Tibial nerve (tissue), 4 donors: ENCODE measurements around the gene ALK. TPM values are rescaled to one million over a fixed set of nuclear protein-coding genes. Genes with fewer than 3 reads are reported as not detected.

Experiments
- DNase-seq, 2 donors: peaks; one replicate each; pipeline ENCODE4 v3.0.0-alpha.2; 2019; ENCODE audit warnings: low spot score in 2 of 2
- H3K27ac ChIP-seq, 4 donors: fragments of 200-600 bp; sonication (generic) in 3 of 4; one replicate each; pipeline ENCODE4 v1.5.1; 2017 to 2019; ENCODE audit warnings: mild to moderate bottlenecking in 1 of 4
- H3K27me3 ChIP-seq, 2 donors: fragments of 200-600 bp; sonication (generic) in 1 of 2; one replicate each; pipeline versions ENCODE4 v1.5.1 to v1.6.0; 2017 to 2019
- H3K36me3 ChIP-seq, 3 donors: fragments of 200-600 bp; sonication (generic); one replicate each; pipeline ENCODE4 v1.5.1; 2018 to 2019
- H3K4me1 ChIP-seq, 4 donors: fragments of 200-600 bp; sonication (generic) in 3 of 4; one replicate each; pipeline ENCODE4 v1.5.1; 2017 to 2019
- H3K4me3 ChIP-seq, 4 donors: fragments of 200-600 bp; sonication (generic) in 3 of 4; one replicate each; pipeline ENCODE4 v1.5.1; 2017 to 2019; ENCODE audit warnings: mild to moderate bottlenecking in 1 of 4, moderate library complexity in 1 of 4
- H3K9me3 ChIP-seq, 4 donors: fragments of 200-600 bp; sonication (generic) in 3 of 4; one replicate each; pipeline ENCODE4 v1.5.1; 2017 to 2019
- EP300 ChIP-seq, 2 donors: sonication (generic); formaldehyde crosslinking; IDR thresholded peaks; one replicate each; pipeline ENCODE4 v1.6.1; 2017; ENCODE audit warnings: antibody characterized with exemption in 2 of 2, mild to moderate bottlenecking in 1 of 2
- POLR2A ChIP-seq, 2 donors: fragments of 450-650 bp; IDR thresholded peaks; one replicate each; pipeline ENCODE4 v1.6.1; 2017; ENCODE audit warnings: antibody characterized with exemption in 2 of 2, mild to moderate bottlenecking in 2 of 2, moderate library complexity in 2 of 2
- WGBS, 2 donors: methylation state at CpG; one replicate each; pipeline ENCODE4 v1.1.5; 2018; 5-methylcytosine and 5-hydroxymethylcytosine counted together
- total RNA-seq, 4 donors: library from RNA; depleted of rRNA; stranded (reverse); fragments of >200 nt; gene quantifications; one replicate each; pipeline ENCODE4 v1.1.0, GENCODE V29; 2016
- TF ChIP-seq, protein P1 (sequence below), 5 experiments: fragments of 200-600 bp in 3 of 5; fragments of 450-650 bp in 2 of 5; sonication (generic) in 3 of 5; IDR thresholded peaks; one replicate each; pipeline ENCODE4 v1.5.1; 2016 to 2019; ENCODE audit warnings: antibody characterized with exemption in 5 of 5, mild to moderate bottlenecking in 3 of 5, moderate library complexity in 2 of 5

The ALK gene
- total RNA-seq, 4 donors from 2014 or later, result 0.39 to 4.8 (median 0.66) TPM

DNA sequence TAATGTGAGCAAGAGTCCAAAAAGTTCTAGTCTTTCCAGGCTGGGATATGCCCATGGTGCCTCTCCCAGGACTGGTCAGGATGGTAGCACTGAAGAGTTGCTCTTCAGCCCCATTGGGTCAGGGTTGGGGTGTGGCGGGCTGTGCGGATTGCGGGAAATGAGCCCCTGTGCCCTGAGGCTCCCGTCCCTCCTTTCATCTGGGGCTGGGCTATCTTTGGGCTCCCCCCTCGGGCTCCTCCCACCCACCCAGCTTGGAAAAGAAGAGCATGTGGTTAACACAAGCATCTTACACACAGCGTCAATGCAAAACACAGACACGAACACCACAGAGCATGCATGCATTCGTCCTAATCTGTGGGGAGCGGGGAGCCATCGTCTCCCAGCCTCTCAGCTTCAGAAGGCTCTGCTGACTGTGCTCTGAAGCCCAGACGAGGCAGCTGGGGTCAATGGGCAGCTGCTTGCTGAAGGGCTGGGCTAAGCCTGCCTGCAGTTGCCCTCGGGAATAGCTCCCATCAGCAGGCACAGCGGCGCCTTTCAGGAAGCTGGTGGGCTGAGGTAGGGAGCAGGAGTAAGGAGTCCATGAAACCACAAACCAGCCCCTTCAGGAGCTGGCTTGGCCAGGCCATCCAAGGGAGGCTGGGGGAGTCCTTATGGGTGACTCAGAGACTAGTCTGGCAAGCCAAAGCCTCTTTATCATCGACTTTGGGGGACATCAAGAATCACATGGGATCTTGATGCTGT, 693.3 kb downstream of the ALK start:
- 23 to 29% methylated on average over 14 to 15 of the region's 15 CpGs for WGBS, 2 donors

GRCh38 chr2:29226808-29227207, 694.6 kb downstream of the ALK start:
- H3K9me3 ChIP-seq, result no peaks in the 10 kb centered on the region
- H3K4me3 ChIP-seq, result no peak overlapping the region
- WGBS, 2 donors, result 72% methylated on average over 7 of the region's 7 CpGs
- peaks cover 0 to 10% of the 10 kb centered on the region in 2 donors for H3K27me3 ChIP-seq
- H3K27ac ChIP-seq, result no peak overlapping the region
- H3K36me3 ChIP-seq, result no peaks in the 10 kb centered on the region
- peaks cover 0 to 28% (median 8%) of the 10 kb centered on the region in 4 donors for H3K4me1 ChIP-seq
- DNase-seq, result no peak
- no peak for TF ChIP-seq EP300 (IDR thresholded peaks at IDR 0.05)
- TF ChIP-seq POLR2A (IDR thresholded peaks at IDR 0.05), result no peak
- TF ChIP-seq, protein P1, sequence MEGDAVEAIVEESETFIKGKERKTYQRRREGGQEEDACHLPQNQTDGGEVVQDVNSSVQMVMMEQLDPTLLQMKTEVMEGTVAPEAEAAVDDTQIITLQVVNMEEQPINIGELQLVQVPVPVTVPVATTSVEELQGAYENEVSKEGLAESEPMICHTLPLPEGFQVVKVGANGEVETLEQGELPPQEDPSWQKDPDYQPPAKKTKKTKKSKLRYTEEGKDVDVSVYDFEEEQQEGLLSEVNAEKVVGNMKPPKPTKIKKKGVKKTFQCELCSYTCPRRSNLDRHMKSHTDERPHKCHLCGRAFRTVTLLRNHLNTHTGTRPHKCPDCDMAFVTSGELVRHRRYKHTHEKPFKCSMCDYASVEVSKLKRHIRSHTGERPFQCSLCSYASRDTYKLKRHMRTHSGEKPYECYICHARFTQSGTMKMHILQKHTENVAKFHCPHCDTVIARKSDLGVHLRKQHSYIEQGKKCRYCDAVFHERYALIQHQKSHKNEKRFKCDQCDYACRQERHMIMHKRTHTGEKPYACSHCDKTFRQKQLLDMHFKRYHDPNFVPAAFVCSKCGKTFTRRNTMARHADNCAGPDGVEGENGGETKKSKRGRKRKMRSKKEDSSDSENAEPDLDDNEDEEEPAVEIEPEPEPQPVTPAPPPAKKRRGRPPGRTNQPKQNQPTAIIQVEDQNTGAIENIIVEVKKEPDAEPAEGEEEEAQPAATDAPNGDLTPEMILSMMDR (IDR thresholded peaks at IDR 0.05), result no peak

More for the DNA sequence above, 693.3 kb downstream of the ALK start:
- peaks cover 0 to 10% of the 10 kb centered on the region in 2 donors for H3K27me3 ChIP-seq
- no peak overlapping the region for H3K4me3 ChIP-seq
- no peak for DNase-seq
- no peak for TF ChIP-seq EP300 (IDR thresholded peaks at IDR 0.05)
- TF ChIP-seq, protein P1 (IDR thresholded peaks at IDR 0.05), result no peak
- TF ChIP-seq POLR2A (IDR thresholded peaks at IDR 0.05), result no peak
- H3K4me1 ChIP-seq, result peaks cover 0 to 26% (median 8%) of the 10 kb centered on the region in 4 donors
- no peaks in the 10 kb centered on the region for H3K36me3 ChIP-seq
- H3K9me3 ChIP-seq, result no peaks in the 10 kb centered on the region
- H3K27ac ChIP-seq, result no peak overlapping the region

GRCh38 chr2:29226375-29226774, 695.0 kb downstream of the ALK start:
- no peak for DNase-seq

GRCh38 chr2:29225814-29226213, 695.6 kb downstream of the ALK start:
- Histone ChIP-seq H3K27ac (no peak overlapping the region), H3K36me3 (no peaks in the 10 kb centered on the region), H3K4me1 (peaks cover 0 to 28% (median 8%) of the 10 kb centered on the region in 4 donors), H3K27me3 (peaks cover 0 to 10% of the 10 kb centered on the region in 2 donors), H3K9me3 (no peaks in the 10 kb centered on the region), H3K4me3 (no peak overlapping the region)
- no peak for DNase-seq
- WGBS, 2 donors, result 74 to 86% methylated on average over 8 of the region's 8 CpGs
- TF ChIP-seq, protein P1 (IDR thresholded peaks at IDR 0.05), result no peak
- TF ChIP-seq POLR2A (IDR thresholded peaks at IDR 0.05), result no peak
- TF ChIP-seq EP300 (IDR thresholded peaks at IDR 0.05), result no peak

More at GRCh38 chr2:29226375-29226774, 695.0 kb downstream of the ALK start:
- Histone ChIP-seq H3K36me3 (no peaks in the 10 kb centered on the region), H3K27ac (no peak overlapping the region), H3K4me1 (peaks cover 0 to 28% (median 8%) of the 10 kb centered on the region in 4 donors), H3K27me3 (peaks cover 0 to 10% of the 10 kb centered on the region in 2 donors), H3K4me3 (no peak overlapping the region), H3K9me3 (no peaks in the 10 kb centered on the region)
- TF ChIP-seq EP300 (IDR thresholded peaks at IDR 0.05) (no peak), POLR2A (IDR thresholded peaks at IDR 0.05) (no peak)
- TF ChIP-seq, protein P1 (IDR thresholded peaks at IDR 0.05), result no peak
- WGBS, 2 donors, result 56 to 71% methylated on average over 3 of the region's 3 CpGs
